ENCODE measurements around the gene COL16A1.
A peak's percentile ranks its signal among the peaks of the same experiment; 100 is the strongest.

The COL16A1 gene

DNA sequence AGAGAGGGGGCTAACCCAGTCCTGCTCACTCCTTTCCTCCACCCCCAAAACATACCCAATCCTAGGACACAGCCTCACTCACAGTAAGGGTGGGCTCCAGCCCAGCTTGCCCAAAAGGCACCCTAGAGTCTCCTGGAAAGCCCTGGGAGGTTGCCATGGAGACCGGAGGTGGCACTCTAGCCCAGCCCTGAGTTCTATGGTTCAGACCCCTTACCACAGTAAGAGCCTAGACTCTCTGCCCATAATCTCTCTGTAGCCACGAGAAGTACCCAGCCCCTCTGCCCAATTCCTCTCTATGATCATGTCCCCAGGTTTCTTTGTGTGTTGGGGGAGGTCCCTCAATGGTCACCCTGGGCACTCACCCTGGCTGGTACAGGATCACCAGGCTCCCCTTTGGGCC is 14.4 kb downstream of the COL16A1 start:
- no peaks in the 10 kb centered on the region for H3K4me1 ChIP-seq (ENCODE audit: control insufficient read depth, insufficient read depth, low read length)
- no peak overlapping the region for H3K4me3 ChIP-seq (ENCODE audit: low read depth, low read length)
- ChIA-PET POLR2A (no interaction called here), CTCF (interaction anchor here (0.9 to 1.8 kb wide), 2 partner anchors 26 to 295 kb away, joined by 3 to 9 read pairs; no protein-coding TSS in a partner anchor)
- no peak overlapping the region for H3K27ac ChIP-seq (ENCODE audit: extremely low read depth, low read depth, low read length)
- TF ChIP-seq ZNF670 (tag by site-specific recombination; IDR thresholded peaks at IDR 0.05; ENCODE audit: low read depth) (no peak), MYNN (tag by site-specific recombination; IDR thresholded peaks at IDR 0.05; ENCODE audit: borderline replicate concordance) (peak; percentile 80), GLIS2 (tag by site-specific recombination; IDR thresholded peaks at IDR 0.05) (0 out of 2 replicates have a peak, but pooled peaks have one; percentile 16), ZNF514 (tag by site-specific recombination; IDR thresholded peaks at IDR 0.05) (no peak)
- TF ChIP-seq, protein P1, sequence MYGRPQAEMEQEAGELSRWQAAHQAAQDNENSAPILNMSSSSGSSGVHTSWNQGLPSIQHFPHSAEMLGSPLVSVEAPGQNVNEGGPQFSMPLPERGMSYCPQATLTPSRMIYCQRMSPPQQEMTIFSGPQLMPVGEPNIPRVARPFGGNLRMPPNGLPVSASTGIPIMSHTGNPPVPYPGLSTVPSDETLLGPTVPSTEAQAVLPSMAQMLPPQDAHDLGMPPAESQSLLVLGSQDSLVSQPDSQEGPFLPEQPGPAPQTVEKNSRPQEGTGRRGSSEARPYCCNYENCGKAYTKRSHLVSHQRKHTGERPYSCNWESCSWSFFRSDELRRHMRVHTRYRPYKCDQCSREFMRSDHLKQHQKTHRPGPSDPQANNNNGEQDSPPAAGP (tag by site-specific recombination; IDR thresholded peaks at IDR 0.05): no peak
- H3K36me3 ChIP-seq (ENCODE audit: control insufficient read depth in 2 of 2, insufficient read depth in 1 of 2, low read length in 2 of 2): no peaks in the 10 kb centered on the region
- H3K9me3 ChIP-seq (ENCODE audit: control insufficient read depth, insufficient read depth, low read depth, low read length): no peaks in the 10 kb centered on the region

DNA sequence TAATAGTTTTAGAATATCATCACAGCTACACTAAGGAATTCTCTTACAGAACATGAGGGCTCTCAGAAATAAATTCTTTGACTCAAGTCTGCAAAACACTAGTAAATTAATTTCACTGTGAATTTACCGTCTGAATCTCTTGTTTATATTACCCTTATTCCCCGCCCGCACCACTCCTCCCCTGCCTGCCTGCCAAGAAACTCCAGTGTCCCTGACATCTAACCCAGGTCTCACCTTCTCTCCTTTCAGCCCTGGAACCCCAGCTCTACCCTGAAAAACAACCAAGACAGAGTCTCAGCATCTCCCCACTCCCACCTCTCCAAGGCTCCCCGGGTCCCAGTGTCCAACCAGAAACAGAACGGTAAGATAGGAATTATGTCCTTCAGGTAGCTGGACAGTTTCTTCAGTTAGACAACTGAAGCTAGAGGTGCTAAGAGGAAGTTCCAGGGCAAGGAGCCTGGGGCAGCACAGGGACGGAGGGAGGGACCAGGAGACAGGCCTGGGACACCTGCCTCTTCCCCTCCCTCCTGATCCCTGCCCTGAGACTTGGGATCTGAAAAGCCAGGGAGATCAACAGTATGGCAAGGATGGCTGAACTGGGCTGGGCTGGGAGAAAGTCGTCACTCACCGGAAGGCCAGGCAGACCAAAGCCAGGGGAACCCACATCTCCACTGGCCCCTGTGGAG is 15.4 kb downstream of the COL16A1 start:
- no peak overlapping the region for H3K4me3 ChIP-seq (ENCODE audit: low read depth, low read length)
- ChIA-PET POLR2A (no interaction called here), CTCF (interaction anchor here (0.6 to 1.8 kb wide), 5 partner anchors 12 to 294 kb away, joined by 3 to 9 read pairs (median 4); no protein-coding TSS in a partner anchor)
- H3K9me3 ChIP-seq (ENCODE audit: control insufficient read depth, insufficient read depth, low read depth, low read length): no peaks in the 10 kb centered on the region
- H3K36me3 ChIP-seq (ENCODE audit: control insufficient read depth in 2 of 2, insufficient read depth in 1 of 2, low read length in 2 of 2): no peaks in the 10 kb centered on the region
- H3K4me1 ChIP-seq (ENCODE audit: control insufficient read depth, insufficient read depth, low read length): no peaks in the 10 kb centered on the region
- TF ChIP-seq GLI2 (tag by site-specific recombination; IDR thresholded peaks at IDR 0.05; ENCODE audit: borderline replicate concordance, low read depth) (no peak), ZNF76 (tag by site-specific recombination; IDR thresholded peaks at IDR 0.05; ENCODE audit: borderline replicate concordance, low read depth) (no peak), HOXA7 (CRISPR knock-in tag; IDR thresholded peaks at IDR 0.05; ENCODE audit: borderline replicate concordance) (no peak), YY2 (tag by site-specific recombination; IDR thresholded peaks at IDR 0.05) (no peak)
- H3K27ac ChIP-seq (ENCODE audit: extremely low read depth, low read depth, low read length): no peak overlapping the region

DNA sequence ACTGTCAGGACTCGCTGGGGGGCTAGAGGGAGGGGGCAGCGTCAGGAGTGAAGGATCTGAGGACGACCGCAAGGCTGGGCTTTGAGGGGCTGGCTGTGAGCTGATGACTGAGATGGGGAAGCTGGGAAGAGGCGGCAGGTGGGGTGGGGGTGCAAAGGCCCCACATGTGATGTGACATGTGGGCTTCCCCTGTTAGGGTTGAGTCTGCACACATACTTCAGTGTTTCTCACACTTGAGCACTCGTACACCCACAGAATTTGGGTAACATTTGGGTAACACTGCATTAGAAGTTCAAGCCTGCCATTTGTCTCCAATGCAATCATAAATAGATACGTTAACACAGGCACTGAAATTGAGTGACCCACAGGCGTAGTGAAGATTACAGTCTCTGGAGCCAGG is 16.2 kb downstream of the COL16A1 start:
- Histone ChIP-seq H3K4me1 (ENCODE audit: control insufficient read depth, insufficient read depth, low read length) (no peaks in the 10 kb centered on the region), H3K9me3 (ENCODE audit: control insufficient read depth, insufficient read depth, low read depth, low read length) (no peaks in the 10 kb centered on the region), H3K4me3 (ENCODE audit: low read depth, low read length) (no peak overlapping the region), H3K27ac (ENCODE audit: extremely low read depth, low read depth, low read length) (no peak overlapping the region), H3K36me3 (ENCODE audit: control insufficient read depth in 2 of 2, insufficient read depth in 1 of 2, low read length in 2 of 2) (no peaks in the 10 kb centered on the region)
- ChIA-PET CTCF (interaction anchor here (0.7 to 1.2 kb wide), 2 partner anchors 13 to 58 kb away, joined by 5 to 8 read pairs; no protein-coding TSS in a partner anchor), POLR2A (no interaction called here)
- TF ChIP-seq GLIS2 (tag by site-specific recombination; IDR thresholded peaks at IDR 0.05): 0 out of 2 replicates have a peak, but pooled peaks have one; percentile 16
- no peak for TF ChIP-seq ZNF621 (tag by site-specific recombination; IDR thresholded peaks at IDR 0.05)
- TF ChIP-seq ZNF184 (tag by site-specific recombination; IDR thresholded peaks at IDR 0.05): no peak
- no peak for TF ChIP-seq ZNF37A (tag by site-specific recombination; IDR thresholded peaks at IDR 0.05)

DNA sequence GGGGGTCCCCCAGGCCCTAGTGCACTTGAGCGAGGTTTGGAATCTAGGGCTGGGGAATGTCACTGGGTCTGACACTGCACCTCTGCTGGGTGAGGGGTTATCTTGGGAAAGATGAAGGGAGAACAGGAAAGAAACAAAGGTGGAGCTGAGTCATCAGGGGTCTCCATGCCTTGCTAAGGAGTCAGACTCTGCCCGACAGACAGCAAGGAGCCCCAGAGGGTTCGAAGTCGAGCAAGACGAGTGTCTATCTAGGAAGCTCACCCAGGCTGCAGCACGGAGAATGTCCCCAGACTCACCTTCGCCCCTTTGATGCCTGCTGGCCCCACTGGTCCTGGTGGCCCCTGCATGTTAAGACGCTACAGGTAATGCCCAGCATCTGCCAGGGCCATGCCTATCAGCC is 18.0 kb downstream of the COL16A1 start:
- no peak overlapping the region for H3K4me3 ChIP-seq (ENCODE audit: low read depth, low read length)
- POLR2A ChIA-PET: no interaction called here
- H3K36me3 ChIP-seq (ENCODE audit: control insufficient read depth in 2 of 2, insufficient read depth in 1 of 2, low read length in 2 of 2): no peaks in the 10 kb centered on the region
- H3K9me3 ChIP-seq (ENCODE audit: control insufficient read depth, insufficient read depth, low read depth, low read length): no peaks in the 10 kb centered on the region
- H3K27ac ChIP-seq (ENCODE audit: extremely low read depth, low read depth, low read length): no peak overlapping the region
- CTCF ChIA-PET: interaction anchor here (0.6 to 1.1 kb wide), 3 partner anchors 98 to 356 kb away, joined by 3 read pairs; no protein-coding TSS in a partner anchor
- TF ChIP-seq ZNF19 (tag by site-specific recombination; IDR thresholded peaks at IDR 0.05; ENCODE audit: low read depth) (no peak), BCL11B (tag by site-specific recombination; IDR thresholded peaks at IDR 0.05; ENCODE audit: low read depth) (no peak), ZNF707 (tag by site-specific recombination; IDR thresholded peaks at IDR 0.05) (no peak), ZSCAN23 (tag by site-specific recombination; IDR thresholded peaks at IDR 0.05) (no peak), ZNF654 (tag by site-specific recombination; IDR thresholded peaks at IDR 0.05; ENCODE audit: low read depth) (no peak), RBAK (tag by site-specific recombination; IDR thresholded peaks at IDR 0.05) (no peak), ZNF169 (tag by site-specific recombination; IDR thresholded peaks at IDR 0.05) (no peak), ZNF626 (tag by site-specific recombination; IDR thresholded peaks at IDR 0.05) (no peak), ZNF555 (tag by site-specific recombination; conservative IDR thresholded peaks at IDR 0.05) (no peak), ZNF354C (tag by site-specific recombination; IDR thresholded peaks at IDR 0.05; ENCODE audit: borderline replicate concordance, low read depth) (no peak), SALL2 (tag by site-specific recombination; IDR thresholded peaks at IDR 0.05; ENCODE audit: borderline replicate concordance) (no peak), ZNF600 (tag by site-specific recombination; IDR thresholded peaks at IDR 0.05) (no peak)
- TF ChIP-seq, protein P2, sequence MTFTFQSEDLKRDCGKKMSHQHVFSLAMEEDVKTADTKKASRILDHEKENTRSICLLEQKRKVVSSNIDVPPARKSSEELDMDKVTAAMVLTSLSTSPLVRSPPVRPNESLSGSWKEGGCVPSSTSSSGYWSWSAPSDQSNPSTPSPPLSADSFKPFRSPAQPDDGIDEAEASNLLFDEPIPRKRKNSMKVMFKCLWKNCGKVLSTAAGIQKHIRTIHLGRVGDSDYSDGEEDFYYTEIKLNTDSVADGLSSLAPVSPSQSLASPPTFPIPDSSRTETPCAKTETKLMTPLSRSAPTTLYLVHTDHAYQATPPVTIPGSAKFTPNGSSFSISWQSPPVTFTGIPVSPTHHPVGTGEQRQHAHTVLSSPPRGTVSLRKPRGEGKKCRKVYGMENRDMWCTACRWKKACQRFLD (tag by site-specific recombination; IDR thresholded peaks at IDR 0.05): no peak
- no peaks in the 10 kb centered on the region for H3K4me1 ChIP-seq (ENCODE audit: control insufficient read depth, insufficient read depth, low read length)
